ENCODE data around the gene KRT14. TPM values are rescaled to one million over a fixed set of nuclear protein-coding genes. Genes with fewer than 3 reads are reported as not detected.
A peak's percentile ranks its signal among the peaks of the same experiment; 100 is the strongest.
"Not testable (repeated sequence)": the region's sequence is repeated elsewhere in the genome, so short reads cannot be mapped to it uniquely, and the experiment has no call there.

Gene KRT14
- not detected for total RNA-seq

- no peaks in the 10 kb centered on the region for H3K9me3 Mint-ChIP-seq (ENCODE audit: insufficient read depth)
- DNase-seq (no peak), ATAC-seq (no peak)
- no peaks in the 10 kb centered on the region for H3K27me3 Mint-ChIP-seq (ENCODE audit: low read depth)
- CTCF ChIA-PET, result interaction anchor here (1.9 kb wide), 1 partner anchor 76 kb away, joined by 5 read pairs; no protein-coding TSS in a partner anchor
- POLR2A ChIA-PET, result no interaction called here
- no peak within 1 kb of the TSS for H3K4me3 Mint-ChIP-seq
- H3K36me3 Mint-ChIP-seq (ENCODE audit: low read depth), result no peaks in the 10 kb centered on the region
- no peaks in the 10 kb centered on the region for H3K4me1 Mint-ChIP-seq (ENCODE audit: low read depth)
- H3K27ac Mint-ChIP-seq, result no peak within 1 kb of the TSS
Measured at GRCh38 chr17:41586863-41587495, at the start of gene KRT14. KRT14 (minus strand) TSS chr17:41586895; CDS start chr17:41586834, 61 bp downstream.

DNA sequence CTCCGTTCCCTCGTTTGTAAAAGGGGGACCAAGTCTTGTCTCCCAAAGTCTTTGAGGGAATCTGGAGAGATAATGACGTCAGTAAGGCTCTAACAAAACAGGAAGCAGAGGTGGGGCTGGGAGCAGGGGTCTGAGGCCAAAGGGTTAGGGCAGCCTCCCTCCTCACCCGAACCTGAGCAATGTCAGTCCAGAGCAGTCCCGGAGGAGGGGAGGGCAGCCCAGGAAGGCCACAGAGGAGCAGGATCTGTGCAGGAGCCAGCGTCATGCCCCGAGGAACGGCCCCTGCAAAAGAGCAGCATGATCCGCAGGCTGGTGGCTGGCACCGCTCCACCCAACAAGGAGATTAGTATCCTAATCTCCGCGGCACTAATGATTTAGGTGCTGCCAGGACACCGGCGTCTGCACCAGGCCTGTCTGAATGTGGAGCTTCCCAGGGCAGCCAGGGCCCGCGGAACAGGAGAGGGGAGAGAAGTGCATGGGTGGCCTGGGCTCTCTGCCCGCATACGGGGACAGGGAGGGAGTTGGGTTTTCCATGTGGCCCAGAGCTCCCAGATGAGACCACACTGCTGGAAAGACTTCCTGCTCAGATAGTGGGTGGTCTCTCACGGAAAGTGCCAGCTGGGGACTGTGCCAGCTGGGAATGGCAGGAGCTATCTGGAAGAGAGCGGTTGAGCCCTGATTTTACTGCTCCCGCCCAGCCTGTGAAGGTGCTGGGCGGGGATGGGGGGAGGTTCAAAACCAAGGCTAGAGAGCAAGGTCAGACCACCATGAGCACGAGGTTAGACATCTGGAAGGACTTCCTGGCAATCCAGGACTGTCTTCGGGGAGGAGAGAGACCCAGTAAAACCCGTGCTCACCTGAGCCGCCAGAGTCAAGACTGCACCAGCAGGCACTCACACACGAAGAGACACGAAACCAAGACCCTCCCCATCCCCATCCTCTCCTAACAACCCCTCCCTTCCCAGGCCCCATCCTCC lies 48.7 kb upstream of the KRT14 start:
- DNase-seq, result no peak
- Mint-ChIP-seq H3K4me3 (no peak overlapping the region), H3K4me1 (ENCODE audit: low read depth) (no peaks in the 10 kb centered on the region), H3K27me3 (ENCODE audit: low read depth) (no peaks in the 10 kb centered on the region), H3K36me3 (ENCODE audit: low read depth) (no peaks in the 10 kb centered on the region), H3K27ac (no peak overlapping the region), H3K9me3 (ENCODE audit: insufficient read depth) (no peaks in the 10 kb centered on the region)
- no peak for ATAC-seq
- ChIA-PET POLR2A (no interaction called here), CTCF (interaction anchor here (1.0 to 2.5 kb wide), 3 partner anchors 13 to 28 kb away, joined by 4 to 11 read pairs (median 4); no protein-coding TSS in a partner anchor)

- Mint-ChIP-seq H3K27ac (peak overlapping the region; percentile 34), H3K36me3 (ENCODE audit: low read depth) (no peaks in the 10 kb centered on the region), H3K9me3 (ENCODE audit: insufficient read depth) (no peaks in the 10 kb centered on the region), H3K27me3 (ENCODE audit: low read depth) (no peaks in the 10 kb centered on the region), H3K4me3 (no peak overlapping the region), H3K4me1 (ENCODE audit: low read depth) (no peaks in the 10 kb centered on the region)
- ChIA-PET POLR2A (no interaction called here), CTCF (interaction anchor here (1.0 to 1.4 kb wide), 3 partner anchors 13 to 31 kb away, joined by 4 read pairs; no protein-coding TSS in a partner anchor)
- ATAC-seq (peak; percentile 28), DNase-seq (no peak)
Measured at GRCh38 chr17:41634639-41635038, 47.9 kb upstream of the KRT14 start.

GRCh38 chr17:41633556-41634199 lies 47.0 kb upstream of the KRT14 start:
- peak; percentile 30 for DNase-seq
- H3K36me3 Mint-ChIP-seq (ENCODE audit: low read depth), result no peaks in the 10 kb centered on the region
- no peaks in the 10 kb centered on the region for H3K9me3 Mint-ChIP-seq (ENCODE audit: insufficient read depth)
- no peak overlapping the region for H3K27ac Mint-ChIP-seq
- no peaks in the 10 kb centered on the region for H3K27me3 Mint-ChIP-seq (ENCODE audit: low read depth)
- ATAC-seq, result peak; percentile 48
- ChIA-PET CTCF (interaction anchor here (1.3 to 1.4 kb wide), 2 partner anchors 14 to 32 kb away, joined by 4 read pairs; no protein-coding TSS in a partner anchor), POLR2A (no interaction called here)
- H3K4me1 Mint-ChIP-seq (ENCODE audit: low read depth), result no peaks in the 10 kb centered on the region
- no peak overlapping the region for H3K4me3 Mint-ChIP-seq

DNA sequence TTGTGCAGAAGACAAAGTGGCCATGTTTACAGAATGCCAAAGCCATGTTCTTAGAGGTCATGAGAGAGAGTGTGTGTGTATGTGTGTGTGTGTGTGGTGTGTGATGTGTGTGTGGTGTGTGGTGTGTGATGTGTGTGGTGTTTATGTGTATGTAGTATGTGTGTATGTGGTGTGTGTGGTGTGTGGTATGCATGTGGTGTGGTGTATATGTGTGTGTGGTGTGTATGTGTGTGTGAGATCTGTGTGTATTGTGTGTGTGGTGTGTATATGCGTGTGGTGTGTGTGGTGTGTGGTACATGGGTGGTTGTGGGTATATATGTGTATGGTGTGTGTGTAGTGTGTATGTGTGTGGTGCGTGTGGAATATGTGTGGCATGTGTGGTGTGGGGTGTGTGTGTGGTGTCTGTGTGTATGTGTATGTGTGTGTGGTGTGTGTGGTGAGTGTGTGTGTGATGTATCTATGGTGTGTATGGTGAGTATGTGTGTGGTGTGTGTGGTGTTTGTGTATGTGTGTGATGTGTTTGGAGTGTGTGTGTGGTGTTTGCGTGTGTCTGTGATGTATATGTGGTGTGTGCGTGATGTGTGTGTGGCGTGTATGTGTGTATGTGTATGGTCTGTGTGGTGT lies 45.9 kb upstream of the KRT14 start:
- Mint-ChIP-seq H3K36me3 (ENCODE audit: low read depth) (no peaks in the 10 kb centered on the region), H3K27me3 (ENCODE audit: low read depth) (no peaks in the 10 kb centered on the region), H3K9me3 (ENCODE audit: insufficient read depth) (no peaks in the 10 kb centered on the region), H3K4me3 (no peak overlapping the region), H3K27ac (no peak overlapping the region), H3K4me1 (ENCODE audit: low read depth) (no peaks in the 10 kb centered on the region)
- POLR2A ChIA-PET, result no interaction called here
- CTCF ChIA-PET, result no interaction called here
- no peak for DNase-seq
- no peak for ATAC-seq

- Mint-ChIP-seq H3K9me3 (ENCODE audit: insufficient read depth) (no peaks in the 10 kb centered on the region), H3K4me3 (no peak overlapping the region), H3K27me3 (ENCODE audit: low read depth) (no peaks in the 10 kb centered on the region), H3K4me1 (ENCODE audit: low read depth) (no peaks in the 10 kb centered on the region), H3K36me3 (ENCODE audit: low read depth) (no peaks in the 10 kb centered on the region), H3K27ac (no peak overlapping the region)
- DNase-seq, result no peak
- POLR2A ChIA-PET, result no interaction called here
- CTCF ChIA-PET, result interaction anchor here (2.2 kb wide), 1 partner anchor 17 kb away, joined by 7 read pairs; no protein-coding TSS in a partner anchor
- ATAC-seq, result no peak
Measured at GRCh38 chr17:41631898-41632285, 45.2 kb upstream of the KRT14 start.

DNA sequence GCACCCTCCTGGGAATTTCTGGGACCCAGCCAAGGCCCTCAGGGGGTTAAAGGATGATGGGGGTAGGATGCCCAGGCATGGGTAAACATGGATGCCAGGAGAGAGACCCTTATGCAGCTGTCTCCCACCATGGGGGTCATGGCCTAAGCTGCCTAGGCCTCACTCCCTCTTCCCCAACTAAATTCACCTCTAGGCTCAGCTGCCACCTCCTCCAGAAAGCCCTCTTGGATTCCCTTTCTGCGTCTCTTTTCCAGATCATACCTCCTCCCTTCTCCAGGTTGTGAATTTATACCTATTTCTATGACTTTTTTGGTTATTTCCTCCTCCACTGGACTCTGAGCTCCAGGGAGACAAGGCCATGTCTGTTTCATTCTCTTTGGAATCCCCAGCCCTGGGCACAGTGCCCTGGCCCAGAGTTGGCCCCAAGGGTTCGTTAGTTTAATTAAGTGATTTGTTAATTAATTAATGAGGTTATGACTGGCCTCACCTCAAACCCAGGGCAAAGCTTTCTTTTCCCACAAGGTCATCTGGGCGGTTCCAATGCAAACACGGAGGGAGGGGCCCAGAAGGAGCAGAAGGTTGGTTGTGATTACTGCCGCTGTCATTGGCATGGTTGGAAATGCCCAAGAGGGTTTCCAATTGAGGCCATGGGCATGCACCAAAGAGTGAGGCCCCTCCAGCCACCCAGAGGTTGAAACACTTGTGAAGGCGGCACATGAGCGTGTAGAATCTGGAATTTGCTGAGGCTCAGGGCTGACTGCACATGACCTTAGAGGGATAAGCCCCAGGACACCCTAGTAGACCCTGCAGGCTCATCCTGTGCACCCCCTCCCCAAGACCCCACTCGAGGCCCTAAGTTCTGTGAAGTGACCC lies 44.6 kb upstream of the KRT14 start:
- Mint-ChIP-seq H3K4me1 (ENCODE audit: low read depth) (no peaks in the 10 kb centered on the region), H3K27me3 (ENCODE audit: low read depth) (no peaks in the 10 kb centered on the region), H3K36me3 (ENCODE audit: low read depth) (no peaks in the 10 kb centered on the region), H3K9me3 (ENCODE audit: insufficient read depth) (no peaks in the 10 kb centered on the region), H3K27ac (no peak overlapping the region), H3K4me3 (no peak overlapping the region)
- ATAC-seq, result no peak
- ChIA-PET POLR2A (no interaction called here), CTCF (interaction anchor here (0.7 to 2.2 kb wide), 2 partner anchors 17 to 82 kb away, joined by 5 to 7 read pairs; no protein-coding TSS in a partner anchor)
- no peak for DNase-seq

DNA sequence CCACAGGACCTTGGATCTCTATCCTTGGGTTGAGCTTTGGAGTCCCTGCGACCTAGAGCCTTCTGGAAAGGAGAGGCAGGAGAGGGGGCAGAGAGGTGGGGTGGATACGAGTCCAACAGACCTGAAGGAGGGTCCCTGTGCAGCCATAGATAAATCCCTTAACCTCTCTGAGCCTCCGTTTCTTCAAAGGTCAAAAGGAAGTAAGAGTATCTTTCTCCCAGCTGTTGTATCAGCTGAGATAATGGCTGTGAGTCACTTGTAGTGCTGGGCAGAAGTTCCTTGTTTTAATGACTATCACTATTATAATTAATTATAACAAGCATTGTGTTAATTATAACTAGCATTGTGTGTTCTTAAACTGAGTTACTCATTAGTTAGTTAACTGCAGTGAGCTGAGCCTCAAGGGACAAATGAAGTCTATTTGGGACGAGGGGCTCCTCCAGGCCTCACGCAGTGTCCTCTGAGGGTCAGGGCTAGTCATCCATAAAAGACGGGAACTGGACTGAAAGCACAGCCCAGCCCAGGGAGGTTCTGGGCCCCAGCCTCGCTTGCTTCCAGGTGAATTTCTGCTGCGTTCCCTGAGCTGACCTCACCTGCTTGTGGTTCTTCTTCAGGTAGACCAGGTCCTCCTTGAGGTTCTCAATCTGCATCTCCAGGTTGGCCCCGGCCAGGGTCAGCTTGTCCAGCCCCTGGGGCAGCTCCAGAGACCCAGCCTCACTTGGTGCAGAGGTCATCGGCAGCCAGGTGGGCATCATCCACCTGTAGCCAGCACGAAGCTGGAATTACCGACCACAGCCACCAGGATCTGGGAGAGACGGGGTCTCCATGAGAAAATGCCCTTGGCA lies 43.4 kb upstream of the KRT14 start:
- no peak overlapping the region for H3K4me3 Mint-ChIP-seq
- POLR2A ChIA-PET, result no interaction called here
- H3K4me1 Mint-ChIP-seq (ENCODE audit: low read depth), result no peaks in the 10 kb centered on the region
- no peaks in the 10 kb centered on the region for H3K9me3 Mint-ChIP-seq (ENCODE audit: insufficient read depth)
- no peak overlapping the region for H3K27ac Mint-ChIP-seq
- ATAC-seq (no peak), DNase-seq (no peak)
- H3K27me3 Mint-ChIP-seq (ENCODE audit: low read depth), result no peaks in the 10 kb centered on the region
- CTCF ChIA-PET, result interaction anchor here (2.2 kb wide), 1 partner anchor 18 kb away, joined by 7 read pairs; no protein-coding TSS in a partner anchor
- H3K36me3 Mint-ChIP-seq (ENCODE audit: low read depth), result no peaks in the 10 kb centered on the region

DNA sequence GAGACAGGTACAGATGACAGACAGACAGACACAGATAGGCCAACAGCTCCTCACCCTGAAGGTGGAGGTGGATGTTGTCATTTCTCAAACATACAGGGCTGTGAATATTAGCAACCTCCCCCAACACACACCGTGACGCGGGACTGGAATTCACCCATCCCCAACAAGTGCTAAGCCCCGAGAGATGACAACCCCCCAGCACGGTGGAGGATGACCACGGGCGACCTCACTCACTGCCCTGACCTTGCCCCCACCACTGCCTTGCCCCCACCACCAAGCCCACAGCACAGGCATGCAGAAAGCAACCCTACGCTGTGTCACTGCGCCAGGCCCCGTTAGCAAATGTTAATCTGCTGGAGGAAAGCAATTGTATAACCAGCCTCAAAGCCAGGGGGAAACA lies 42.6 kb upstream of the KRT14 start:
- Mint-ChIP-seq H3K36me3 (ENCODE audit: low read depth) (no peaks in the 10 kb centered on the region), H3K27ac (no peak overlapping the region), H3K9me3 (ENCODE audit: insufficient read depth) (no peaks in the 10 kb centered on the region), H3K4me1 (ENCODE audit: low read depth) (no peaks in the 10 kb centered on the region), H3K4me3 (no peak overlapping the region), H3K27me3 (ENCODE audit: low read depth) (no peaks in the 10 kb centered on the region)
- ATAC-seq, result no peak
- no peak for DNase-seq
- ChIA-PET POLR2A (no interaction called here), CTCF (interaction anchor here (0.7 kb wide), 1 partner anchor 34 kb away, joined by 3 read pairs; no protein-coding TSS in a partner anchor)

DNA sequence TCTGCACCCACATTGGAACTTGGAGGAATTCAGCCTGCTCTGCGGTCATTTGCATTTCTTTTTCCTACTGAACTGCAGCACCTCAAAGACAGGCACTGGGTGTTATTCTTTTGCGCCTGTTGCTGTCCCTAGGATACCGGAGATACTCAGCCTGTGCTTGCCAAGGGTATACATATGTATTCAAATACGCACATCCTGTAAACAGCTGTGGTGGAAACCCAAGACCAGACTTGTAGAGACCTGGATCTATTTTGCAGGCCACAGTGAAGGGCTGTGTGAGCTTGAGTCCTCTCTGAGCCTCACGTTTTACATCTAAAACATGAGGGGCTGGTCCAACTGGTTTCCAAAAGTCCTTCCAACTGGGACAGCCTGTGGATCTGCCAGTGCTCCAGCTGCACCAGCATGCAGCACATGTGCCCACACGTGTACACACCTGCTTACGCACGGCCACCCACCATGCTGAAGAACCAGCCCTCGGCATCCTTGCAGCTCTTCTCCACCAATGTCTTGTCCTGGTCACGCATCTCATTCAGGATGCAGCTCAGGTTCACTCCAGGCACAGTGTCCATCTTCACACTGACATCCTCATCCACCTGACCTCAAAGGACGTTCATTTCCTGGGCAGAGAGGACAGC lies 42.0 kb upstream of the KRT14 start:
- POLR2A ChIA-PET; H3K27ac Mint-ChIP-seq; H3K4me1 Mint-ChIP-seq (ENCODE audit: low read depth); H3K4me3 Mint-ChIP-seq; DNase-seq; H3K9me3 Mint-ChIP-seq (ENCODE audit: insufficient read depth); H3K27me3 Mint-ChIP-seq (ENCODE audit: low read depth); H3K36me3 Mint-ChIP-seq (ENCODE audit: low read depth); ATAC-seq: not testable (repeated sequence)
- CTCF ChIA-PET, result interaction anchor here (0.7 kb wide), 1 partner anchor 34 kb away, joined by 3 read pairs; no protein-coding TSS in a partner anchor
